ENCODE measurements around the gene MRPL1. TPM values are rescaled to one million over a fixed set of nuclear protein-coding genes. Genes with fewer than 3 reads are reported as not detected.

The MRPL1 gene
- 31.3 TPM for total RNA-seq
- 10 to 100 TPM; 32.0 to 36.8 (median 33.7) TPM for polyA plus RNA-seq

GRCh38 chr4:77862478-77863216 lies at the start of gene MRPL1:
Gene MRPL1 (plus strand): TSS chr4:77862830. CDS start chr4:77862849, 19 bp downstream.
- Mint-ChIP-seq H3K4me1 (peaks cover 21 to 81% (median 60%) of the 10 kb centered on the region in 4 donors), H3K27ac (peak within 1 kb of the TSS; percentile 99 to 100 (median 99)), H3K9me3 (peaks cover 0 to 3% (median 0%) of the 10 kb centered on the region in 7 donors), H3K27me3 (peaks cover 21% of the 10 kb centered on the region), H3K4me3 (peak within 1 kb of the TSS; percentile 96 to 99 (median 96)), H3K36me3 (peaks cover 11% of the 10 kb centered on the region)
- Histone ChIP-seq H3K4me3 (ENCODE audit: low read depth, low read length) (peak within 1 kb of the TSS; percentile 96), H3K4me1 (ENCODE audit: control insufficient read depth, insufficient read depth, low read length, poor library complexity, severe bottlenecking) (peaks cover 46% of the 10 kb centered on the region), H3K36me3 (ENCODE audit: control insufficient read depth, insufficient read depth, low read length) (peaks cover 12% of the 10 kb centered on the region), H3K27ac (ENCODE audit: insufficient read depth, low read length, poor library complexity, severe bottlenecking) (peak within 1 kb of the TSS; percentile 100), H3K9me3 (ENCODE audit: control insufficient read depth in 2 of 2, low read length in 2 of 2) (no peaks in the 10 kb centered on the region), H3K27me3 (ENCODE audit: control insufficient read depth, insufficient read depth, low read length) (no peaks in the 10 kb centered on the region)
- ATAC-seq (ENCODE audit: low read depth in 2 of 2) (peak; percentile 84 to 85), DNase-seq (peak; percentile 78 to 97 (median 90))

- Histone ChIP-seq H3K4me3 (ENCODE audit: low read depth, low read length) (peak overlapping the region; percentile 91), H3K9me3 (ENCODE audit: control insufficient read depth in 2 of 2, low read length in 2 of 2) (no peaks in the 10 kb centered on the region), H3K4me1 (ENCODE audit: control insufficient read depth, insufficient read depth, low read length, poor library complexity, severe bottlenecking) (peaks cover 58% of the 10 kb centered on the region), H3K36me3 (ENCODE audit: control insufficient read depth, insufficient read depth, low read length) (peaks cover under 1% of the 10 kb centered on the region), H3K27me3 (ENCODE audit: control insufficient read depth, insufficient read depth, low read length) (no peaks in the 10 kb centered on the region), H3K27ac (ENCODE audit: insufficient read depth, low read length, poor library complexity, severe bottlenecking) (peak overlapping the region; percentile 99)
- H3K36me3 Mint-ChIP-seq = peaks cover 25% of the 10 kb centered on the region
- H3K4me3 Mint-ChIP-seq = peak overlapping the region; percentile 29 to 100 (median 75)
- DNase-seq (peak in 2 of 3 donors; percentile 11 to 26), ATAC-seq (ENCODE audit: low read depth in 2 of 2) (no peak)
- H3K27me3 Mint-ChIP-seq = peaks cover 13% of the 10 kb centered on the region
- H3K9me3 Mint-ChIP-seq = peaks cover 0 to 6% (median 0%) of the 10 kb centered on the region in 7 donors
- peaks cover 47 to 69% (median 59%) of the 10 kb centered on the region in 4 donors for H3K4me1 Mint-ChIP-seq
- peak overlapping the region in 2 of 3 donors; percentile 4 to 75 for H3K27ac Mint-ChIP-seq
Measured at GRCh38 chr4:77815636-77816035, 47.0 kb upstream of the MRPL1 start.

- Histone ChIP-seq H3K27ac (ENCODE audit: insufficient read depth, low read length, poor library complexity, severe bottlenecking) (peak overlapping the region; percentile 99), H3K4me3 (ENCODE audit: low read depth, low read length) (peak overlapping the region; percentile 91), H3K9me3 (ENCODE audit: control insufficient read depth in 2 of 2, low read length in 2 of 2) (no peaks in the 10 kb centered on the region), H3K36me3 (ENCODE audit: control insufficient read depth, insufficient read depth, low read length) (no peaks in the 10 kb centered on the region), H3K4me1 (ENCODE audit: control insufficient read depth, insufficient read depth, low read length, poor library complexity, severe bottlenecking) (peaks cover 58% of the 10 kb centered on the region), H3K27me3 (ENCODE audit: control insufficient read depth, insufficient read depth, low read length) (no peaks in the 10 kb centered on the region)
- peaks cover 44 to 69% (median 55%) of the 10 kb centered on the region in 4 donors for H3K4me1 Mint-ChIP-seq
- H3K27ac Mint-ChIP-seq = no peak overlapping the region
- H3K27me3 Mint-ChIP-seq = peaks cover 13% of the 10 kb centered on the region
- ATAC-seq (ENCODE audit: low read depth in 2 of 2) = no peak
- DNase-seq = no peak
- H3K36me3 Mint-ChIP-seq = peaks cover 19% of the 10 kb centered on the region
- peak overlapping the region; percentile 73 to 100 (median 76) for H3K4me3 Mint-ChIP-seq
- peaks cover 0 to 6% (median 0%) of the 10 kb centered on the region in 7 donors for H3K9me3 Mint-ChIP-seq
Measured at GRCh38 chr4:77816546-77816945, 46.1 kb upstream of the MRPL1 start.

GRCh38 chr4:77817304-77818072 lies 45.1 kb upstream of the MRPL1 start:
- H3K36me3 Mint-ChIP-seq = peaks cover 17% of the 10 kb centered on the region
- H3K27me3 ChIP-seq (ENCODE audit: control insufficient read depth, insufficient read depth, low read length) = no peaks in the 10 kb centered on the region
- no peaks in the 10 kb centered on the region for H3K9me3 ChIP-seq (ENCODE audit: control insufficient read depth in 2 of 2, low read length in 2 of 2)
- peaks cover 60% of the 10 kb centered on the region for H3K4me1 ChIP-seq (ENCODE audit: control insufficient read depth, insufficient read depth, low read length, poor library complexity, severe bottlenecking)
- peak overlapping the region; percentile 99 for H3K27ac ChIP-seq (ENCODE audit: insufficient read depth, low read length, poor library complexity, severe bottlenecking)
- H3K27me3 Mint-ChIP-seq = peaks cover 13% of the 10 kb centered on the region
- peaks cover 46 to 70% (median 55%) of the 10 kb centered on the region in 4 donors for H3K4me1 Mint-ChIP-seq
- peaks cover 0 to 6% (median 0%) of the 10 kb centered on the region in 7 donors for H3K9me3 Mint-ChIP-seq
- DNase-seq (peak in 1 of 3 donors; percentile 22), ATAC-seq (ENCODE audit: low read depth in 2 of 2) (no peak)
- peak overlapping the region; percentile 94 to 97 (median 96) for H3K27ac Mint-ChIP-seq
- peak overlapping the region; percentile 98 to 100 (median 100) for H3K4me3 Mint-ChIP-seq
- peak overlapping the region; percentile 91 for H3K4me3 ChIP-seq (ENCODE audit: low read depth, low read length)
- no peaks in the 10 kb centered on the region for H3K36me3 ChIP-seq (ENCODE audit: control insufficient read depth, insufficient read depth, low read length)

- Mint-ChIP-seq H3K27ac (peak overlapping the region; percentile 94 to 97 (median 96)), H3K4me3 (peak overlapping the region; percentile 98 to 100 (median 100)), H3K9me3 (peaks cover 0 to 6% (median 0%) of the 10 kb centered on the region in 7 donors), H3K27me3 (peaks cover 13% of the 10 kb centered on the region), H3K36me3 (peaks cover 17% of the 10 kb centered on the region), H3K4me1 (peaks cover 41 to 69% (median 51%) of the 10 kb centered on the region in 4 donors)
- ATAC-seq (ENCODE audit: low read depth in 2 of 2) (no peak), DNase-seq (peak; percentile 33 to 70 (median 48))
- Histone ChIP-seq H3K27ac (ENCODE audit: insufficient read depth, low read length, poor library complexity, severe bottlenecking) (peak overlapping the region; percentile 99), H3K36me3 (ENCODE audit: control insufficient read depth, insufficient read depth, low read length) (no peaks in the 10 kb centered on the region), H3K4me1 (ENCODE audit: control insufficient read depth, insufficient read depth, low read length, poor library complexity, severe bottlenecking) (peaks cover 60% of the 10 kb centered on the region), H3K9me3 (ENCODE audit: control insufficient read depth in 2 of 2, low read length in 2 of 2) (no peaks in the 10 kb centered on the region), H3K4me3 (ENCODE audit: low read depth, low read length) (peak overlapping the region; percentile 91), H3K27me3 (ENCODE audit: control insufficient read depth, insufficient read depth, low read length) (no peaks in the 10 kb centered on the region)
Measured at GRCh38 chr4:77818073-77818601, 44.5 kb upstream of the MRPL1 start.

GRCh38 chr4:77818602-77819403 lies 43.8 kb upstream of the MRPL1 start, which contains the start of gene CNOT6L:
Gene CNOT6L (minus strand): TSS chr4:77819368. CDS start chr4:77819308, 60 bp downstream.
- H3K36me3 Mint-ChIP-seq = peaks cover 12% of the 10 kb centered on the region
- peak; percentile 1 for ATAC-seq (ENCODE audit: low read depth in 2 of 2)
- peaks cover 13% of the 10 kb centered on the region for H3K27me3 Mint-ChIP-seq

More at GRCh38 chr4:77818602-77819403, 43.8 kb upstream of the MRPL1 start, which contains the start of gene CNOT6L:
- H3K36me3 ChIP-seq (ENCODE audit: control insufficient read depth, insufficient read depth, low read length) = no peaks in the 10 kb centered on the region
- peaks cover 40 to 68% (median 45%) of the 10 kb centered on the region in 4 donors for H3K4me1 Mint-ChIP-seq
- H3K4me3 ChIP-seq (ENCODE audit: low read depth, low read length) = peak within 1 kb of the TSS; percentile 91
- H3K27ac ChIP-seq (ENCODE audit: insufficient read depth, low read length, poor library complexity, severe bottlenecking) = peak within 1 kb of the TSS; percentile 99
- no peaks in the 10 kb centered on the region for H3K27me3 ChIP-seq (ENCODE audit: control insufficient read depth, insufficient read depth, low read length)
- H3K9me3 Mint-ChIP-seq = peaks cover 0 to 6% (median 0%) of the 10 kb centered on the region in 7 donors
- peak; percentile 80 to 90 (median 88) for DNase-seq
- peak within 1 kb of the TSS; percentile 99 to 100 (median 100) for H3K27ac Mint-ChIP-seq
- no peaks in the 10 kb centered on the region for H3K9me3 ChIP-seq (ENCODE audit: control insufficient read depth in 2 of 2, low read length in 2 of 2)
- peak within 1 kb of the TSS; percentile 99 to 100 (median 100) for H3K4me3 Mint-ChIP-seq
- H3K4me1 ChIP-seq (ENCODE audit: control insufficient read depth, insufficient read depth, low read length, poor library complexity, severe bottlenecking) = peaks cover 63% of the 10 kb centered on the region
